Head of caudate nucleus (tissue), 42 donors: ENCODE data around the gene PRDM11.

Source experiments
- DNase-seq, 42 donors: peaks; one replicate each; pipeline versions ENCODE4 v3.0.0 to v3.0.0-alpha.2; 2020 to 2021; ENCODE audit warnings: mixed read lengths in 7 of 42
- intact Hi-C: fragments of 100-400 bp; cut with DNase I; formaldehyde crosslinking; loops from one replicate; pipeline ENCODE4 v1.15.0; 2022

The PRDM11 gene

GRCh38 chr11:45215098-45215865 lies 68.8 kb downstream of the PRDM11 start:
- no peak for DNase-seq
- intact Hi-C loops: no loop called here

- intact Hi-C loops: no loop called here
Observed at GRCh38 chr11:45216031-45216430, 69.6 kb downstream of the PRDM11 start.

GRCh38 chr11:45216901-45217300 lies 70.5 kb downstream of the PRDM11 start:
- intact Hi-C loops: no loop called here
- DNase-seq: no peak

More at GRCh38 chr11:45216031-45216430, 69.6 kb downstream of the PRDM11 start:
- no peak for DNase-seq

GRCh38 chr11:45217991-45218390 lies 71.6 kb downstream of the PRDM11 start:
- intact Hi-C loops: no loop called here
- no peak for DNase-seq

GRCh38 chr11:45218705-45219104 lies 72.3 kb downstream of the PRDM11 start:
- intact Hi-C loops: no loop called here

GRCh38 chr11:45219411-45219810 lies 73.0 kb downstream of the PRDM11 start:
- DNase-seq: no peak
- intact Hi-C loops: no loop called here

More at GRCh38 chr11:45218705-45219104, 72.3 kb downstream of the PRDM11 start:
- DNase-seq: no peak

GRCh38 chr11:45223496-45223895 lies 77.1 kb downstream of the PRDM11 start:
- DNase-seq: no peak
- intact Hi-C loops: no loop called here

- DNase-seq: no peak
- intact Hi-C loops: no loop called here
Observed at GRCh38 chr11:45224766-45225165, 78.3 kb downstream of the PRDM11 start.

- intact Hi-C loops: no loop called here
- DNase-seq: no peak
Observed at GRCh38 chr11:45225277-45225676, 78.8 kb downstream of the PRDM11 start.

GRCh38 chr11:45225961-45226871 lies 79.8 kb downstream of the PRDM11 start:
- intact Hi-C loops: no loop called here
- peak in 1 of 42 donors; percentile 21 for DNase-seq

- peak in 1 of 42 donors; percentile 18 for DNase-seq
- intact Hi-C loops: no loop called here
Observed at GRCh38 chr11:45226901-45227300, 80.5 kb downstream of the PRDM11 start.

- DNase-seq: no peak
- intact Hi-C loops: no loop called here
Observed at GRCh38 chr11:45227836-45228235, 81.4 kb downstream of the PRDM11 start.

GRCh38 chr11:45229401-45230020 lies 83.1 kb downstream of the PRDM11 start:
- intact Hi-C loops: no loop called here
- DNase-seq: no peak

GRCh38 chr11:45232341-45233080 lies 86.1 kb downstream of the PRDM11 start:
- intact Hi-C loops: no loop called here
- DNase-seq: no peak

GRCh38 chr11:45233121-45233803 lies 86.8 kb downstream of the PRDM11 start:
- peak in 40 of 42 donors; percentile 47 to 87 (median 70) for DNase-seq
- intact Hi-C loops: no loop called here

GRCh38 chr11:45233804-45234170 lies 87.3 kb downstream of the PRDM11 start:
- no peak for DNase-seq
- intact Hi-C loops: no loop called here

- intact Hi-C loops: no loop called here
- peak in 4 of 42 donors; percentile 28 to 52 (median 34) for DNase-seq
Observed at GRCh38 chr11:45234306-45235006, 88.0 kb downstream of the PRDM11 start.
